Measurements from ENCODE around the gene PLA2G2A.
"Not testable (repeated sequence)": the region's sequence is repeated elsewhere in the genome, so short reads cannot be mapped to it uniquely, and the experiment has no call there.

PLA2G2A gene, protein sequence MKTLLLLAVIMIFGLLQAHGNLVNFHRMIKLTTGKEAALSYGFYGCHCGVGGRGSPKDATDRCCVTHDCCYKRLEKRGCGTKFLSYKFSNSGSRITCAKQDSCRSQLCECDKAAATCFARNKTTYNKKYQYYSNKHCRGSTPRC

DNA sequence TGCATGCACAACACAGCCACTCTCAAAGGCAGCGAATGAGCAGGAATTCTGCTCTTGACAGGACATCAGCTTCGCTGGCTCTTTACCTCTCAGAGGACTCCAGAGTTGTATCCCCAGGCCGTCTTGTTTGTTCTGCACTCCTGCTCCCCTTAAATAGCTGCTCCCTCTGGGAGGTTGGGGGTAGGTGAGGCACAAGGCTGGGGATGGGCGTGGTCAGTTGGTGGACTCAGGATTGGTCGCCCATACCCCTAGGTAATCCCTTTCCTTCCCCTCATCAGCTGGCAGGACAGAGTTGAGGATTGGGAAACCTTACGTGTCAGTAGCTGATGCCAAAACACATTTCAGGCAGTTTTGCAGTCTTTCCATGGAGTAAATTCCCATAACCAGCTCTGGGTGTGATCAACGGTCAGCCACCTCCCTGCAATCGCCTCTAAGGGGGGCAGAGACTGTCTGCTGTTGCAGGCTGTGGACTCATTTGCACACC, at the start of gene PLA2G2A:
PLA2G2A (minus strand) TSS at position 125 of the 484 bp plus-strand sequence. CDS start 845 bp downstream, outside the sequence.
- DNase-seq (ENCODE audit: low read depth) = no peak

DNA sequence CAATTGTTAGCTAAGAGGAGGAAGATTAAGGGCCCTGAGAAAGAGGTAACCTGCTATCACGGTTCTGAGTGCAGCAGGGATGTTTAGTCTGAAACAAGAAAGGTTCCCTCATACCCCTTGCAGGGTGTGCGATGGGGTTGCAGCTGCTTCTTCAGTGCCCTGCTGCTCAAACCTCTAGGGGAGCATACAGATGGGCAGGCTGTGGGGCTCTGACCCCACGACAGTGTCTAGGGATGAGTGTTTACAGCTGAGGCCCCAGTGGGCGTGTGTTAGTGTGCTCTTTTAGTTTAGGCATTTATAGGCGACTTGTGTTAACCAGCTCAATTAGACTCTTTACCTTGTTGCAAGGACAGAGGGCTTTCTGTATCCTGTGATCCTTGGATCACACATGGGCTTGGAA, 49.3 kb upstream of the PLA2G2A start:
- no peak for DNase-seq (ENCODE audit: low read depth)

DNA sequence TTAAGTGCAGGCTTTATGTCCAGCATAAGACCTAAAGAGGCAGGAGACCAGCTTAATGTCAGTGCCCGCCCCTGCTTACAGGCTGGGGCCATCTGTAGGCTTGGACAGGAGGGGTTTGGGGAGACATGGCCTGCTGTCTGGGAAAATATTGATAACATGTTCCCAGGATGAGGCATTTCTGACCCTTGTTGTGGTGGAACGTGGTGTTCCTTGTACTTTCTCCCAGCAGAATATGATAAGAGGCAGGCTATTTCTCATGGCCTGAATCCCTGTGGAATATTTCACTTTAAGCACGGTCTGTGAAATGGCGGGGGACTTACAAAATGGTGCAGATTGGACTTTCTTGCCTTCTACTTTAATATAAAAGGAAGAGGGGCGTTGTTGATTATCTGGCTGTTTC, 48.7 kb upstream of the PLA2G2A start:
- no peak for DNase-seq (ENCODE audit: low read depth)

DNA sequence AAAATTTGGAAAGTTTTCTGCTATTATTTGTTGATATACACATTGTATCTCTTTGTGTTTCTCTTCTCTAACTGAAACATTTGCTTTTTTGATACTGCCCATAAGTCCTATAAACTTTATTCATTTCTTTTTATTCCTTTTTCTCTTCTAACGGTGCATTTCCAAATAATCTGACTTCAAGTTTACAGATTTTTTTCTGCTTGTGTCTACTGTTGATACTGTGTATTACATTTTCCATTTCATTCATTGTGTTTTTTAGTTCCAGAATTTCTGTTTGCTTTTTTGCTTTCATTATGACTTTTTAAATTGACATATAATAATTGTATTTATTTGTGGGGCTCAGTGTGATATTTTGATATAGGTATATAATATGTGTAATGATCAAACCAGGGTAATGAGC, 38.3 kb upstream of the PLA2G2A start:
- no peak for DNase-seq (ENCODE audit: low read depth)

DNA sequence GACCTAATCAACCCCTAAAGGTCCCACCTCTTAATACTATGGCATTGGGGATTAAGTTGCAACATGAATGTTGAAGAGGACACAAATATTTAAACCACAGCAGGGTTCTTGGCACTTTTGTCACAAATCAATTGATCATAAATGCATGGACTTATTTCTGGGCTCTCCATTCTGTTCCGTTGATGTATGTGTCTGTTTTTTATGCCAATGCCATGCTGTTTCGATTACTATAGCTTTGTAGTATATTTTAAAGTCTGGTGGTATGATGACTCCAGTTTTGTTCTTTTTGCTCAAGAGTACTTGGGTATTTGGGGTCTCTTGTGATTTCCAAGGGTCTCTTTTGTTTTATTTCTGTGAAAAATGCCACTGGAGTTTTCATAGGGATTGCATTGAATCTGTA, 34.7 kb upstream of the PLA2G2A start:
- no peak for DNase-seq (ENCODE audit: low read depth)

DNA sequence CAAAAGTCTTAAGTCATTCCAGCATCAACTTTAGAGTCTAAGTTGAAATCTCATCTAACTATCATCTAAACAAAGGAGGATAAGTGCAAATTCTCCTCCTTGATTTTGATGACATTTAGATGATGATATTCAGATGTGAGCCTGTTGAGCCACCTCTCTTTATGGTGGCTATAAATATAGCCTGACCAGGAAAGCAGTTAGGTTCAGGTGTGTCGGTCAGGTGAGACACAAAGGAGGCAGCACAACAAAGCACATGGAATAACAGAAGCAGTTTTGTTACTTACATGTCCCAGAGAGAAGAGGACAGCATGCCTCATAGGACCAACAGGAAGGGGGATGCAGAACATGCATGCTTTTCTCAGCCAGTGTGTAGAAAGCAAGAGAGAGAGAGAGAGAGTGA, 30.6 kb upstream of the PLA2G2A start:
- no peak for DNase-seq (ENCODE audit: low read depth)

DNA sequence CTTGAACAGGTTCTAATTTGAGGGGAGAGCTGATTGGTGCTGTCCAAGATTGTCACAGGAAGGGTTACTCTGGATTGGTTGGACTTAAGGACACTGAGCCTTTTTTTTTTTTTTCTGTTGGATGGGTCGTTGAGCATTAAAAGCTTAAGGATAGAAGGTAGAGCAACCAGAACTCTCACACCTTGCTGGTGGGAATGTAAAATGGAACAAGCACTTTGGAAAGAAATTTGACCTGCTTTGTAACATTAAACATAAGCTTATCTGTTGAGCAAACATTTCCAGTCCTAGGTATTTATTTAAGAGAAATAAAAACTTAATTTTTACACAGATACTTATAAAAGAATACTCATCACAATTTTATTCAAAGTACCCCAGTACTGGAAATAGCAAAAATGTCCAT, 29.8 kb upstream of the PLA2G2A start:
- DNase-seq (ENCODE audit: low read depth) = no peak

DNA sequence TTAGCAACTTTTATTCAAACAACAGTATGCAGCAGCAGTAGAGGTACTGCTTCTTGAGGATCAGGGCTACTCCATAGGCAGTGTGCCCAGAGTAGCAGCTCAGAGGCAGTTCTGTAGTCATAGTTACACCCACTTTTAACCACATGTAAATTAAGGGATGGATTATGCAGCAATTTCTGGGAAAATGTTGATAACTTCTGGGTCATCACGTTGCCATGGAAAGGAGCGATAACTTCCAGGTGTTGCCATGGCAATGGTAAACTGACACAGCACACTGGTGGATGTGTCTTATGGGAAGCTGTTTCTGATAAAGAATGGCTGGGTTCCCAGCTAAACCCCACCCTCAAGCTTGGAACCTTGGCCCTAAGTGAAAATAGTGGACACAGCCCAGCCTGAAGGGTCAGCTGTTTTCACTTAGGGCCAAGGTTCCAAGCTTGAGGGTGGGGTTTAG, 29.0 kb upstream of the PLA2G2A start:
- DNase-seq (ENCODE audit: low read depth) = no peak

DNA sequence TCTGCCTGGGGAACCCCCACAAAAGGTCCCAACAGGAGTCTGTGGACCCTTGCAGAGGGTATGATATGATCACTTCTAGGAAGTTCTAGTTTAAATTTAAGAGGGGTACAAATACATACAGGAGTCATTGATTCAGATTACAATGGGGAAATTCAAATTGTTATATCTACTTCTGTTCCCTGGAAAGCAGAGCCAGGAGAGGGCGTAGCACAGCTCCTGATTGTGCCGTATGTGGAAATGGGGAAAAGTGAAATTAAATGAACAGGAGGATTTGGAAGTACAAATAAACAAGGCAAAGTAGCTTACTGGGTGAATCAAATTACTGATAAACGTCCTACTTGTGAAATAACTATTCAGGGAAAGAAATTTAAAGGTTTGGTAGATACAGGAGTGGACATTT, 19.4 kb upstream of the PLA2G2A start:
- DNase-seq (ENCODE audit: low read depth) = not testable (repeated sequence)

DNA sequence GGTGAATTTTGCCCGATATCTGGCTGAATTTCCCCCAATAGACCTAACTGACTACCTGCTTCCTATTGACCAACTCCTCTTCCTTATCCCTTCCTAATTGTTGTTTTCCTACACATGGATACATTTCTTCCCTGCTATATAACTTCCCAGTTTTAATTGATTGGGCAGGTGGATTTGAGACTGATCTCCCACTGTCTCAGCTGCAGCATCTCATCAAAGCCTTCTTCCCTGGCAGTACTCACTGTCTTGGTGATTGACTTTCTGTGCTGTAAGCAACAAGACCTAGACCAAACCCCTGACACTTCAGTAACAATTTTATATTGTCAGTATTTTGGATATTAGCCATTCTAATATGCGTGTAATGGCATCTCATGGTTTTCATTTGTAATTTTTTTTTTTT, 11.3 kb upstream of the PLA2G2A start:
- DNase-seq (ENCODE audit: low read depth) = no peak

DNA sequence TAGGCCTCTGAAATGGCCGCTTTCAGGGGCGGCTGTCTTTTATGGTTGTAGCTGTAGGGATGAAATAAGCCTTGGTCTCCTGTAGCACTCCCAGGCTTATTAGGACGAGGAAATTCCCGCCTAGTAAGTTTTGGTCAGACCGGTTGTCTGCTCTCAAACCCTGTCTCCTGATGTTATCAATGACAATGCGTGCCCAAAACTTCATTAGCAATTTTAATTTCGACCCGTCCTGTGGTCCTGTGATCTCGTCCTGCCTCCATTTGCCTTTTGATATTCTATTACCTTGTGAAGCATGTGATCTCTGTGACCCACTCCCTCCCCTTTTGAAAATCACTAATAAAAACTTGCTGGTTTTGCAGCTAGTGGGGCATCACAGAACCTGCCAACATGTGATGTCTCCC, 10.8 kb upstream of the PLA2G2A start:
- DNase-seq (ENCODE audit: low read depth) = not testable (repeated sequence)

DNA sequence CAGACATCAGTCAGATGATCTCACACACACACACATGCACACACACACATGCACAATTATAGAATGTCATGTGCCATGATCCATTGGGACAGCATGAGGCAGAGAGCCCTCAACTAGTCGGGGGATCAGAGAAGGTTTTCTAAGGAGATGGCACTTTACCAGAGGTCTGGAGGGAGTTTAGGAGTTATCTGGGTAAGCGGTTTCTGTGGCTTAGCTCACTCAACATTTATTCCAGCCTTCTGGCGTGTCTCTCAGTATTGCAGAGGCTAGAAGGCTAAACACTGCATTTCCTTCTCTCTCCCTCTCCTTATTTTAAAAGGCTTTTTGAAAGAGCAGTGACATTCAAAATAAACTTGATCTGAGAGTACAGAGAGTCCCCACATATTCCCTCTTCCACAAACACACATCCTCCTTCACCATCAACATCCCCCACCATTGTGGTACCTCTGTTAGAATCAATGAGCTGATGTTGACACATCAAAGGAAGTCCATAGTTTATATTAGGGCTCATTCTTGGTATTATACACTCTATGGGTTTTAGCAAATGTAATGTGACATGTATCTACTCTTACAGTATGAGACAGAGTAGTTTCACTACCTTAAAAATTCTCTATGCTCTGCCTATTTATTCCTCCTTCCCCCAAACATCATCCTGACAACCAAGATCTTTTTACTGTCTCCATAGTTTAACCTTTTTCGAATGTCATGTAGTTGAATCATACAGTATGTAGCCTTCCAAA, 9.0 kb upstream of the PLA2G2A start:
- DNase-seq (ENCODE audit: low read depth) = no peak

DNA sequence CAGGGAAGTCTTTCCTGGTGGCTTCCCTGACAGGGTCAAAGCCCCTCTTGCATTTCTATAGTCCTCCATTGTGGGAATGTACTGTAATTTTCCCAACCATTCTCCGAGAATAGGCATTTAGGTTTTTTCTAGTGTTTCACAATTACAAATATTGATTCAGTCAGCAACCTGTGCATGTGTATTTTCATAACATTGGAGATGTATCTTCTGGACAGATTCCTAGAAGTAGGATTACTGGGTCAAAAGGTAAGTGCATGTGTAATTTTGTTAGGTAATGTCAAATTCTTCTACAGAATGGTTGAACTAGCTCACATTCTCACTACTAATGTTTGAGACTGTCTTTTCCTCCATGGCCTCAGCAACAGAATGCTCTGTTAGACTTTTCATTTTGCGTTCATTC, 8.3 kb upstream of the PLA2G2A start:
- DNase-seq (ENCODE audit: low read depth) = no peak

DNA sequence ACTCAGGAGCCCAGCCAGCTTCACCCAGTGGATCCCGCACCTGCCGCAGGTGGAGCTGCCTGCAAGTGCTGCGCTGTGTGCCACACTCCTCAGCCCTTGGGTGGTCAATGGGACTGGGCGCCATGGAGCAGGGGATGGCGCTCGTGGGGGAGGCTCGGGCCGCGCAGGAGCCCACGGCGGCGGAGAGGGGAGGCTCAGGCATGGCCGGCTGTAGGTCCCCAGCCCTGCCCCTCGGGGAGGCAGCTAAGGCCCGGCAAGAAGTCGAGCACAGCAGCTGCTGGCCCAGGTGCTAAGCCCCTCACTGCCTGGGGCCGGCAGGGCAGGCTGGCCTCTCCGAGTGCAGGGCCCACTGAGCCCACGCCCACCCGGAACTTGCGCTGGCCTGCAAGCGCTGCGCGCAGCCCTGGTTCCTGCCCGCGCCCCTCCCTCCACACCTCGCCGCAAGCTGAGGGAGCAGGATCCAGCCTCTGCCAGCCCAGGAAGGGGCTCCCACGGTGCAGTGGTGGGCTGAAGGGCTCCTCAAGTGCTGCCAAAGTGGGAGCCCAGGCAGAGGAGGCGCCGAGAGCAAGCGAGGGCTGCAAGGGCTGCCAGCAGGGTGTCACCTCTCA, 5.1 kb upstream of the PLA2G2A start:
- not testable (repeated sequence) for DNase-seq (ENCODE audit: low read depth)

DNA sequence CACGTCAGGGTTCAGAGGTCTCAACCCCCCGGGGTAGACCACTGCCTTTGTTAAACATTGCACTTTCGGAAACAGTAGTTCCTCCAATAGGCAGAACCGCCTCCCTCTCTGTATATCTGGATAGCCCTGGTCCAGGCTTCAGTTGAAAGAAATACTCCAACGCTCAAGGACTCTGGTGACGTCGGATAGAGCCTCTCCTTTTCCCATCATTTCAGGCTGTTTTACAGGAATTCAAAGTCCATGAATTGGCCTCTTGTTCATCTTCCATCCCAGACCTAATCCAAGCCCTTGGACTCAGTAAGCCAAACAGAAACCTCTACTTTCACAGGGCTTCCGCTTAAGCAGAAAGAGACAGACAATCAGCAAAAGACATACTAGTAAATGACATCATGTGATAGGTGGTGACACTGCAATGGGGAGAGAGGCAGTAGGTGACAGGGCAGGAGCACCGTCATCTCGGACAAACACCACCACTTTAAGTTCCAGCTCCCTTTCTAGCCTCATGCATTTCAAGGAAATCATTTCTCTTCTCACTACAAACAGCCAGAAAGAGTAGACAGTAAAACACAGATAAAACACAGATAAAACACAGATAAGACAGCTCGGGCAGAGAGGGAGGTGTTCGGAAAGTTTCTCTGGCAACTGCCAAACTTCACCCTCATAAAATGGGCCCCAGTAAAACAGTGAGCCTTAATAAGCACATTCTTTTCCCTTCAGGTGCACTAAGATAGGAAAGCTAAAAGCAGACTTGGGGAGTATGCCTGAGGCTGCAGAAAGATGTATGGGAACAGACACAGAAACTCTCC, 2.3 kb upstream of the PLA2G2A start:
- DNase-seq (ENCODE audit: low read depth) = no peak

DNA sequence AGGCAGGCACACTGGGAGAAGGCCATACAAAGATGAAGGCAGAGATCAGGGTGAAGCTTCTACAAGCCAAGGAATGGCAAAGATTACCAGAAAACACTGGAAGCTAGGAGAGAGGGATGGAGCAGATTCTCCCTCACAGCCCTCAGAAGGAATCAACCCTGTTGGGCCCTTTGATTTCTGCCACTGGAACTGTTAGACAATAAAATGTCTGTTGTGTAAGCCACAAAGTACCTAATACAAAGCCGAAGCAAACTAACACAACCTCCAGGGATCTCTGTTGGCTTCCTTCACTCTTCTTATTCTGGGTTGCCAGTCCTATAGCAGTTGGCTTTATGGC, 1.7 kb upstream of the PLA2G2A start:
- no peak for DNase-seq (ENCODE audit: low read depth)

DNA sequence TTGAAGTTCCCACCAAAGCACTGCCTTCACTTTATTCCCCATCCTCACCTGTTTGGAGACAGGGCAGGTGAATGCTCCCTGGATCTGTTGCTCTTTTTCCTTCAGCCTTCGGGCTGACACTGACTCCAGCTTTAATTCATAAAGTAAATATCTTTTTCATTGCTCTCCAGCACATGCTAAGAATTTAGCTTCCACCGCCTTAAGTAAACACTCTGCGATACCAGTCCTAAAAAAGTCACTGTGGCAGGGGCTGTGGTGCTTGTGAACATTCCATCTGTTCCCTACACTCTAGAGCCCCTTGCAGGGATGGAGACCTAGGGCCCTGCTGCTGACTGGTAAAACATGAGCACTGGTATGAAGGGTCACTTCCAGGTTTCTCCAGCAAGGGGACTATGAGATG, 896 bp upstream of the PLA2G2A start:
- no peak for DNase-seq (ENCODE audit: low read depth)

DNA sequence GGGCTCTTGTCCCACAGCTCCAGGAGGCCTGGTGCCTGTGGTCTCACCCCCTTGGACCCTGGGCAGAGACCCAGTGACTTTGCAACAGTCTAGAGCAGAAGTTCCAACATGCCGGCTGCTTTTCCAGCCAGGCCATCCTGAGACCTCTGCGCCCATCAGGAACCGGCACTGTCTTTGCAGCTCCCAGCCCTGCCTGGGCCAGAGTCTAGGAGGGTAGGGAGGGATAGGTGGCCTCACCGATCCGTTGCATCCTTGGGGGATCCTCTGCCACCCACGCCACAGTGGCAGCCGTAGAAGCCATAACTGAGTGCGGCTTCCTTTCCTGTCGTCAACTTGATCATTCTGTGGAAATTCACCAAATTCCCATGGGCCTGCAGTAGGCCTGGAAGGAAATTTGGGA, 1.3 kb downstream of the PLA2G2A start:
- no peak for DNase-seq (ENCODE audit: low read depth)

DNA sequence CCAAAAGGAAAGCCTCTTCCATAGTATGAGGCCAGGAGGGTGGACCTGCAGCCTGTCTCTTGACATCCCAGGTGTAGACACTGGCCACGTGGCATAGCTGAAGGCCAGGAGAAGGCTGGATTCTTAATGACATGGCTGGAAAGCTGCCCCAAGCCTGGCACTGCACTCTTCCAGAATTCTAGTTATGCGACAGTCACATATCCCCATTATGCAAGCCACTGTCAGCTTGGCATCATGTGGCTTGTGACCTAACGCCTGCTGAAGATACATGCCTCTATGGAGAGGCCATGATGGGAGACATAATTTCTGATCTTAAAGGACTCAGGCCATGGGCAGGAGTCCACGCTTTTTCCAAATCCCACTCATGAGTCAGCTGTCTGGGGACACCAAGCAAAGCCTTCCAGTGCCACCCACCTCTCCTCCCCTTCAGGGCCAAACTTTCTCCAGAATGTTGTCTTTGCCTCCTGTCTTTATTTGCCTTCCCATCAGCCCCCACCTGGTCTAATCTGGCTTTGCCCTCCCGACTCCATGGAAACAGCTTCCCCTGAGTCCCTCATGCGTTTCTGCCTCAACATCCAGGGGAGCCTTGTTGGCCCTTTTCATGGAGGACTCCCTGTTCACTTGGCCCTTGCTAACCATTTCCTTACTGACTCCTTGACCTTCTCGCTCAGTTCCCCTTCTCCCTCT, 3.0 kb downstream of the PLA2G2A start:
- DNase-seq (ENCODE audit: low read depth) = no peak

DNA sequence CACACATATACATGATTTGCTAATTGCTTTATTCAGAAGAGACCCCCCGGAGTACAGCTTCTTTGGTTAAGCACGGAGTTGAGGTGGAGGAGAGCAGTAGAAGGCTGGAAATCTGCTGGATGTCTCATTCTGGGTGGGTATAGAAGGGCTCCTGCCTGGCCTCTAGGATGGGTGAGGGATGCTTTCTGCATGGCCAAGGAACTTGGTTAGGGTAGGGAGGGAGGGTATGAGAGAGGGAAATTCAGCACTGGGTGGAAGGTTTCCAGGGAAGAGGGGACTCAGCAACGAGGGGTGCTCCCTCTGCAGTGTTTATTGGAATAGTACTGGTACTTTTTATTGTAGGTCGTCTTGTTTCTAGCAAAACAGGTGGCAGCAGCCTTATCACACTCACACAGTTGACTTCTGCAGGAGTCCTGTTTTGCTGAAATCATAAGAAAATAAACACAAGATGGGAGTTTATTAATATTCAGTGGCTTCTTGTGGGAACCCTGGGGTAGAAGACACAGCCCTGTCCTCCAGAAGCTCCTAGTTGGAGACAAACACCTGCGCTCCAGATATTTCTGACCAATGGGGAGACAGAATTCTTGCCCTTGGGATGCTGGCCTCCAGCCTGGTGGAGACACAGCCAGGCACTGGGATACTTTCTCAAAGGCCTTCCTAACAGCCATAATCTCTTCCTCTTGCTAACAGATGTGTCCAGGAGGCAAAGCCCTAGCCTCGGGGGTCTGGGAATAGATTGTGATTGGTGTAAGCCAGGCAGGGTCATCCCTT, 3.8 kb downstream of the PLA2G2A start:
- DNase-seq (ENCODE audit: low read depth) = no peak

DNA sequence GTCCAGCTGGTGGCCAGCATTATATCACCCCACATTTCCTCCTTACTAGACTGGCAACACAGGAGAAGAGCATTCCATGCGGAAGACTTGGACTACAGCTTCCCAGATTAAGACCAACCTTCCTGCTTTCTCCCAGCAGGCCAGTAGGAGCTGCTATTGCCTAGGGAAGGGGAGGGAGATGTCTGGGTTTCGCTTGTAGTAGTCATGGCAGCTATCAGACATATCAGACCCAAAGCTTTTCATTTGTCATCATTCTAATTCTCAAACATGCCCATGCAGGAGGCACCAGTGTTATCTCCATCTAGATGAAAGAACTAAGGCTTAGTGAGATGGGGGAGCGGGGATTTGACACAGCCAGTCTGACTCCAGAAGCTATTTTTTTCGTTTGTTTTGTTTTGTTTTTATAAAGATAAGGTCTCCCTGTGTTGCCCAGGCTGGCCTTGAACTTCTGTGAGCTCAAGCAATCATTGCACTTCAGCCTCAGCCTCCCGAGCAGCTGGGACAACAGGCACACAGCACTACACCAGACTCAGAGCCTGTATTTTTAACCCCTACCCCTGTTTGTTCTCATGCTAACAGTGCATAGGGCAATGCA, 4.5 kb downstream of the PLA2G2A start:
- DNase-seq (ENCODE audit: low read depth) = no peak
